Endothelial cell of umbilical vein (primary cell): ENCODE measurements around the gene ASZ1. TPM values are rescaled to one million over a fixed set of nuclear protein-coding genes. Genes with fewer than 3 reads are reported as not detected.

Source experiments
- BruUV-seq: library from RNA; stranded (reverse); fragments of 400-500 nt; replicated peaks from 2 replicates; lab custom pipeline; 2021; lab: Mats Ljungman, UMichigan
- CTCF ChIA-PET: fragments of 300-600, 350-600 bp; sonication (Branson Sonifier 250); formaldehyde crosslinking; loops from one replicate; lab custom pipeline; 2021; ENCODE audit warnings: antibody characterized with exemption, inconsistent platforms; lab: Charles Lee
- POLR2A ChIA-PET: fragments of 300-600, 350-600 bp; sonication (Branson Sonifier 250); formaldehyde crosslinking; loops from one replicate; lab custom pipeline; 2021; ENCODE audit warnings: antibody characterized with exemption, inconsistent platforms; lab: Charles Lee
- DNase-seq: peaks from one replicate; pipeline ENCODE4 v3.0.0-alpha.2; 2011; ENCODE audit warnings: low read depth, low spot score
- FAIRE-seq: peaks from 2 replicates; lab custom pipeline; 2011; peaks lifted over from hg19 to GRCh38; lab: Jason Lieb, UNC
- H2AFZ ChIP-seq: 2 replicates; pipeline ENCODE4 v1.6.0; 2012; ENCODE audit warnings: low read depth, low read length, control low read depth, inconsistent platforms
- H3K27ac ChIP-seq: 2 replicates; pipeline ENCODE4 v1.5.1; 2011; ENCODE audit warnings: low read depth, mild to moderate bottlenecking, control low read depth, low read length, moderate library complexity; ENCODE audit not compliant: insufficient read depth
- H3K27me3 ChIP-seq, 2 experiments: 2 replicates each; pipeline versions ENCODE4 v1.6.0 to v1.6.1; 2011; ENCODE audit warnings: low read length in 2 of 2, mixed read lengths in 1 of 2; ENCODE audit not compliant: control insufficient read depth in 2 of 2, insufficient read depth in 2 of 2
- H3K36me3 ChIP-seq, 2 experiments: 2 replicates in 1 of 2; 3 replicates in 1 of 2; pipeline ENCODE4 v1.5.1; 2011; ENCODE audit warnings: low read length in 2 of 2, mild to moderate bottlenecking in 1 of 2, moderate library complexity in 1 of 2; ENCODE audit not compliant: control insufficient read depth in 2 of 2, insufficient read depth in 2 of 2; ENCODE audit errors: extremely low read depth in 1 of 2
- H3K4me1 ChIP-seq: 3 replicates; pipeline ENCODE4 v1.5.1; 2011; ENCODE audit warnings: mild to moderate bottlenecking, low read length; ENCODE audit not compliant: control insufficient read depth, insufficient read depth; ENCODE audit errors: extremely low read depth
- H3K4me2 ChIP-seq: 2 replicates; pipeline ENCODE4 v1.6.1; 2011; ENCODE audit warnings: low read length, control low read depth, mixed read lengths; ENCODE audit not compliant: insufficient read depth
- H3K4me3 ChIP-seq, 3 experiments: fragments of 200-600 bp in 1 of 3; sonication (generic), shearing (Covaris generic) in 1 of 3; replicated peaks in 1 of 3; 2 replicates each; pipeline ENCODE4 v1.5.1; 2011 to 2016; ENCODE audit warnings: control low read depth in 3 of 3, low read length in 3 of 3, mild to moderate bottlenecking in 2 of 3, inconsistent platforms in 1 of 3, low read depth in 1 of 3, moderate library complexity in 1 of 3; ENCODE audit not compliant: insufficient read depth in 1 of 3
- H3K79me2 ChIP-seq: 2 replicates; pipeline ENCODE4 v1.6.0; 2012; ENCODE audit warnings: low read length, inconsistent platforms; ENCODE audit not compliant: control insufficient read depth, insufficient read depth
- H3K9ac ChIP-seq: replicated peaks from 2 replicates; pipeline ENCODE3; 2011; ENCODE audit warnings: low read length, control low read depth; ENCODE audit not compliant: insufficient read depth; ENCODE audit errors: extremely low read depth
- H3K9me1 ChIP-seq: replicated peaks from 3 replicates; pipeline ENCODE4 v1.6.0; 2011; ENCODE audit warnings: mild to moderate bottlenecking, low read length; ENCODE audit not compliant: control insufficient read depth, insufficient read depth; ENCODE audit errors: extremely low read depth
- H3K9me3 ChIP-seq: replicated peaks from 2 replicates; pipeline ENCODE4 v1.5.1; 2012; ENCODE audit warnings: low read length, inconsistent platforms; ENCODE audit not compliant: control insufficient read depth, insufficient read depth
- H4K20me1 ChIP-seq: replicated peaks from 2 replicates; pipeline ENCODE3; 2011; ENCODE audit warnings: mild to moderate bottlenecking, low read length; ENCODE audit not compliant: control insufficient read depth, insufficient read depth; ENCODE audit errors: extremely low read depth
- EZH2 ChIP-seq: IDR thresholded peaks from 2 replicates; pipeline ENCODE4 v1.6.1; 2012; ENCODE audit warnings: borderline replicate concordance, low read depth, mild to moderate bottlenecking, moderate library complexity, low read length, inconsistent platforms; ENCODE audit not compliant: severe bottlenecking
- FOS ChIP-seq: IDR thresholded peaks from 2 replicates; pipeline ENCODE4 v1.6.1; 2011; ENCODE audit warnings: mild to moderate bottlenecking, low read length, moderate library complexity, borderline replicate concordance; ENCODE audit not compliant: insufficient read depth
- GATA2 ChIP-seq: IDR thresholded peaks from 2 replicates; pipeline ENCODE4 v1.7.0; 2011; ENCODE audit warnings: low read depth, mild to moderate bottlenecking, moderate library complexity, mixed read lengths, low read length; ENCODE audit not compliant: insufficient read length, insufficient read depth
- JUN ChIP-seq: IDR thresholded peaks from 2 replicates; pipeline ENCODE4 v1.6.1; 2011; ENCODE audit warnings: borderline replicate concordance, low read depth; ENCODE audit not compliant: insufficient read length, insufficient read depth
- MYC ChIP-seq: IDR thresholded peaks from one replicate; pipeline ENCODE4 v1.6.1; 2011; ENCODE audit warnings: mild to moderate bottlenecking, low read depth, low read length
- POLR2A ChIP-seq: IDR thresholded peaks from 2 replicates; pipeline ENCODE4 v1.6.1; 2012; ENCODE audit warnings: low read depth, mild to moderate bottlenecking, control low read depth, low read length
- dilution Hi-C: fragments of 300-500 bp; cut with MboI; formaldehyde crosslinking; loops from one replicate; pipeline ENCODE4 v1.15.0; 2019; ENCODE audit warnings: low sequenced_read_pairs; ENCODE audit not compliant: extremely low pct_ligation_motif_present
- intact Hi-C: fragments of 100-400 bp; cut with micrococcal nuclease; formaldehyde crosslinking; loops from one replicate; pipeline ENCODE4 v1.10.0; 2022
- polyA plus RNA-seq, 4 experiments: library from polyadenylated mRNA; depleted of rRNA in 3 of 4; stranded (reverse) in 3 of 4; unstranded in 1 of 4; fragments of >200 nt; gene quantifications; 2 replicates each; pipeline versions ENCODE4 v1.2.1 to v1.2.3, GENCODE V29; 2011 to 2012; ENCODE audit warnings: missing spikeins in 1 of 4
- total RNA-seq: library from RNA; stranded (reverse); gene quantifications from 2 replicates; pipeline ENCODE4 v1.2.3, GENCODE V29; 2021
- TF ChIP-seq, protein P1 (sequence below): IDR thresholded peaks from 2 replicates; pipeline ENCODE4 v1.6.1; 2011; ENCODE audit not compliant: insufficient read depth, insufficient read length
- TF ChIP-seq, protein P2 (sequence below), 2 donors: IDR thresholded peaks; 1 replicate in 1 of 2; 2 replicates in 1 of 2; pipeline ENCODE4 v1.5.1; 2011; ENCODE audit warnings: low read length in 2 of 2, mild to moderate bottlenecking in 2 of 2, moderate library complexity in 2 of 2, control low read depth in 1 of 2, inconsistent platforms in 1 of 2, low read depth in 1 of 2; ENCODE audit not compliant: insufficient read depth in 1 of 2; ENCODE audit errors: extremely low read depth in 1 of 2

Gene ASZ1
- total and polyA plus RNA-seq, 2 donors (not counting 3 experiments of a cell fraction or from before 2014, with no cell fraction given): not detected

DNA sequence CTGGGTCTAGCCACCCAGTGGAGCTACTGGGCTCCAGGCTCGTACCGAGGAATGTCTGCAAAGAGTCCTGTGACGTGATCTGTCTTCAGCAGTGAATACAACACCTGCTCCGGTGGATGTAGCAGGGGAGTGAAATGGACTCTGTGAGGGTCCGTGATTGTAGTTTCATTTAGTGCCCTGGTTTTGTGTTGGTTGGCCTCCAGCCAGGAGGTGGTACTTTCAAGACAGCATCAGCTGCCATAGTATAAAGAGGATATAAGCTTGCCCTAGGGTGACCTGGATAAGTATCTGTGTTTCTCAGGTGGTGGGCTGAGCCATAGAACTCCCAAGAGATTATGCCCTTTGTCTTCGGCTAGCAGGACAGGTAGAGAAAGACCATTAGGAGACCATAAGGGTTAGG, 79.8 kb downstream of the ASZ1 start:
- H3K9me1 ChIP-seq: no peaks in the 10 kb centered on the region
- H3K4me3 ChIP-seq: no peak overlapping the region
- no peaks in the 10 kb centered on the region for H3K4me1 ChIP-seq
- no peak for FAIRE-seq
- no peaks in the 10 kb centered on the region for H3K36me3 ChIP-seq
- no TSS peak for BruUV-seq
- H3K4me2 ChIP-seq: no peak overlapping the region
- H4K20me1 ChIP-seq: no peaks in the 10 kb centered on the region
- ChIA-PET CTCF (interaction anchor here (2.2 to 2.3 kb wide), 2 partner anchors 13 to 135 kb away, joined by 5 read pairs; no protein-coding TSS in a partner anchor), POLR2A (no interaction called here)
- no peak overlapping the region for H3K27ac ChIP-seq
- no peaks in the 10 kb centered on the region for H3K79me2 ChIP-seq
- H2AFZ ChIP-seq: no peak overlapping the region
- intact Hi-C loops (no loop called here), dilution Hi-C loops (no loop called here)
- no peaks in the 10 kb centered on the region for H3K9me3 ChIP-seq
- TF ChIP-seq, protein P1, sequence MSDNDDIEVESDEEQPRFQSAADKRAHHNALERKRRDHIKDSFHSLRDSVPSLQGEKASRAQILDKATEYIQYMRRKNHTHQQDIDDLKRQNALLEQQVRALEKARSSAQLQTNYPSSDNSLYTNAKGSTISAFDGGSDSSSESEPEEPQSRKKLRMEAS: no peak
- TF ChIP-seq, protein P2, sequence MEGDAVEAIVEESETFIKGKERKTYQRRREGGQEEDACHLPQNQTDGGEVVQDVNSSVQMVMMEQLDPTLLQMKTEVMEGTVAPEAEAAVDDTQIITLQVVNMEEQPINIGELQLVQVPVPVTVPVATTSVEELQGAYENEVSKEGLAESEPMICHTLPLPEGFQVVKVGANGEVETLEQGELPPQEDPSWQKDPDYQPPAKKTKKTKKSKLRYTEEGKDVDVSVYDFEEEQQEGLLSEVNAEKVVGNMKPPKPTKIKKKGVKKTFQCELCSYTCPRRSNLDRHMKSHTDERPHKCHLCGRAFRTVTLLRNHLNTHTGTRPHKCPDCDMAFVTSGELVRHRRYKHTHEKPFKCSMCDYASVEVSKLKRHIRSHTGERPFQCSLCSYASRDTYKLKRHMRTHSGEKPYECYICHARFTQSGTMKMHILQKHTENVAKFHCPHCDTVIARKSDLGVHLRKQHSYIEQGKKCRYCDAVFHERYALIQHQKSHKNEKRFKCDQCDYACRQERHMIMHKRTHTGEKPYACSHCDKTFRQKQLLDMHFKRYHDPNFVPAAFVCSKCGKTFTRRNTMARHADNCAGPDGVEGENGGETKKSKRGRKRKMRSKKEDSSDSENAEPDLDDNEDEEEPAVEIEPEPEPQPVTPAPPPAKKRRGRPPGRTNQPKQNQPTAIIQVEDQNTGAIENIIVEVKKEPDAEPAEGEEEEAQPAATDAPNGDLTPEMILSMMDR (IDR thresholded peaks at IDR 0.05; ENCODE audit: extremely low read depth in 1 of 2, insufficient read depth in 1 of 2, low read depth in 1 of 2, low read length in 2 of 2): no peak
- no peak for TF ChIP-seq JUN
- TF ChIP-seq MYC: no peak
- no peak for TF ChIP-seq FOS
- no peak for TF ChIP-seq GATA2
- TF ChIP-seq POLR2A: no peak
- TF ChIP-seq EZH2: no peak
- no peak for DNase-seq
- no peak overlapping the region for H3K9ac ChIP-seq
- peaks cover 2 to 10% of the 10 kb centered on the region in 2 experiments for H3K27me3 ChIP-seq
